Retinal pigment epithelial cell (primary cell): Measurements from ENCODE around the gene PHLDB1.
A peak's percentile ranks its signal among the peaks of the same experiment; 100 is the strongest.
"Not testable (repeated sequence)": the region's sequence is repeated elsewhere in the genome, so short reads cannot be mapped to it uniquely, and the experiment has no call there.

Experiments
- DNase-seq: peaks from one replicate; pipeline ENCODE4 v3.0.0-alpha.2; 2010; ENCODE audit warnings: low read depth
- H3K4me3 ChIP-seq: 2 replicates; pipeline ENCODE4 v1.5.1; 2011; ENCODE audit warnings: mild to moderate bottlenecking, low read length, control low read depth, moderate library complexity
- CTCF ChIP-seq: conservative IDR thresholded peaks from 2 replicates; pipeline ENCODE4 v1.5.1; 2011; ENCODE audit warnings: low read depth, low read length, control low read depth, inconsistent platforms

PHLDB1 gene

GRCh38 chr11:118607401-118608359 is at the start of gene PHLDB1:
Gene PHLDB1, plus strand, starts transcription at chr11:118607615. Its CDS starts 6,222 bp downstream, at chr11:118613837.
- DNase-seq, result no peak
- peak within 1 kb of the TSS; percentile 71 for H3K4me3 ChIP-seq
- TF ChIP-seq CTCF, result peak; percentile 74

GRCh38 chr11:118560806-118561205 is 46.6 kb upstream of the PHLDB1 start:
- H3K4me3 ChIP-seq, result no peak overlapping the region
- no peak for TF ChIP-seq CTCF
- DNase-seq, result no peak

GRCh38 chr11:118565051-118565450 is 42.4 kb upstream of the PHLDB1 start:
- no peak overlapping the region for H3K4me3 ChIP-seq
- no peak for DNase-seq
- TF ChIP-seq CTCF, result no peak

- TF ChIP-seq CTCF, result no peak
- no peak overlapping the region for H3K4me3 ChIP-seq
- no peak for DNase-seq
Measured at GRCh38 chr11:118569670-118570069, 37.7 kb upstream of the PHLDB1 start.

GRCh38 chr11:118570787-118571186 is 36.6 kb upstream of the PHLDB1 start:
- no peak for DNase-seq
- H3K4me3 ChIP-seq, result no peak overlapping the region
- TF ChIP-seq CTCF, result no peak

GRCh38 chr11:118571701-118572060 is 35.7 kb upstream of the PHLDB1 start:
- not testable (repeated sequence) for DNase-seq
- peak overlapping the region; percentile 94 for H3K4me3 ChIP-seq

- no peak for TF ChIP-seq CTCF
- DNase-seq, result no peak
Measured at GRCh38 chr11:118572061-118572980, 35.1 kb upstream of the PHLDB1 start, which contains the start of gene ARCN1. Gene ARCN1, plus strand, starts transcription at chr11:118572409. Its CDS starts 139 bp downstream, at chr11:118572548.

More at GRCh38 chr11:118572061-118572980, 35.1 kb upstream of the PHLDB1 start, which contains the start of gene ARCN1:
- H3K4me3 ChIP-seq, result peak within 1 kb of the TSS; percentile 94
